Measurements from ENCODE around the gene USP3.

Gene USP3

DNA sequence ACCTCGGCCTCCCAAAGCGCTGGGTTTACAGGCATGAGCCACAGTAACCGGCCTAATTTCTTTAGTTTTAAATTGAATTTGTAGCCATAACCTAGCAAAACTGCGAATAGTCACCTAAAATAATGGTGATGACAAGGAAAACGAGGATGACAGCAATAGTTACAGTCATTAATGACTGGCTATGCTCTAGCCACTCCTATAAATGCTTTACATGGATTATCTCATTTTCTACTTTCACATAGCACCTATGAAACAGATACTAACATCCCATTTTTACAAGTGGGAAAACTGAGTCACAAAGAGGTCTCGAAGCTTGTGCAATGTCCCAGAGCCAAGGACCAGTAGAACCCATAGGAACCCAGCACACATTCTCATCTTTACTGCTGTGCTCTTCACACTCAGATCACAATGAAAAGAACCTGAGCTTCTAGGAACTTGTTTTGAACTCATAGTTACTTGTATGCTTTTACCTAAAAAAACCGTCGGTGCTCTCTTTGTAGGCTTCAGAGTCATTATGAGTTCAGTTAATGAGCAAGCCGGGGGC lies 132.2 kb downstream of the USP3 start:
- Histone ChIP-seq H3K27ac (no peak overlapping the region), H3K4me3 (no peak overlapping the region)
- TF ChIP-seq, protein P1, sequence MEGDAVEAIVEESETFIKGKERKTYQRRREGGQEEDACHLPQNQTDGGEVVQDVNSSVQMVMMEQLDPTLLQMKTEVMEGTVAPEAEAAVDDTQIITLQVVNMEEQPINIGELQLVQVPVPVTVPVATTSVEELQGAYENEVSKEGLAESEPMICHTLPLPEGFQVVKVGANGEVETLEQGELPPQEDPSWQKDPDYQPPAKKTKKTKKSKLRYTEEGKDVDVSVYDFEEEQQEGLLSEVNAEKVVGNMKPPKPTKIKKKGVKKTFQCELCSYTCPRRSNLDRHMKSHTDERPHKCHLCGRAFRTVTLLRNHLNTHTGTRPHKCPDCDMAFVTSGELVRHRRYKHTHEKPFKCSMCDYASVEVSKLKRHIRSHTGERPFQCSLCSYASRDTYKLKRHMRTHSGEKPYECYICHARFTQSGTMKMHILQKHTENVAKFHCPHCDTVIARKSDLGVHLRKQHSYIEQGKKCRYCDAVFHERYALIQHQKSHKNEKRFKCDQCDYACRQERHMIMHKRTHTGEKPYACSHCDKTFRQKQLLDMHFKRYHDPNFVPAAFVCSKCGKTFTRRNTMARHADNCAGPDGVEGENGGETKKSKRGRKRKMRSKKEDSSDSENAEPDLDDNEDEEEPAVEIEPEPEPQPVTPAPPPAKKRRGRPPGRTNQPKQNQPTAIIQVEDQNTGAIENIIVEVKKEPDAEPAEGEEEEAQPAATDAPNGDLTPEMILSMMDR (IDR thresholded peaks at IDR 0.05), result no peak
- DNase-seq (ENCODE audit: low spot score), result no peak

DNA sequence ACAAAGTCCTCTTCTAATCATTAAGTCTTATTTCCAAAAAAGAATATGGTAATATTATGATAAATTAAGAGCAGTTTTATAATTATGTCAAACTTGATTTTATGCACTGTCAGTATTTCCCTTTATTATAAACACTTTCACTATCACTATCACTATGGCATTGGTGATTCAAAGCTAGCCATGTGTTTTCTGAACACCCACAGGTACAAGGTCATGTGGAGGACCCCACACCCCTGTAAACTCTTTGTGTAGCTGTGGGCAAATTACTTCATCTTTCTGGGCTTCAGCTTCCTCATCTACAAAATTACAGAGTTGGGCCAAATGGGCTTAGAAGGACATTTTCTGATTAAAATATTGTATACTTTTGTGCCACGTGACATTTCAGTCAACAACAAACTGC lies 134.4 kb downstream of the USP3 start:
- Histone ChIP-seq H3K4me3 (no peak overlapping the region), H3K27ac (no peak overlapping the region)
- TF ChIP-seq, protein P1 (IDR thresholded peaks at IDR 0.05), result no peak
- no peak for DNase-seq (ENCODE audit: low spot score)

DNA sequence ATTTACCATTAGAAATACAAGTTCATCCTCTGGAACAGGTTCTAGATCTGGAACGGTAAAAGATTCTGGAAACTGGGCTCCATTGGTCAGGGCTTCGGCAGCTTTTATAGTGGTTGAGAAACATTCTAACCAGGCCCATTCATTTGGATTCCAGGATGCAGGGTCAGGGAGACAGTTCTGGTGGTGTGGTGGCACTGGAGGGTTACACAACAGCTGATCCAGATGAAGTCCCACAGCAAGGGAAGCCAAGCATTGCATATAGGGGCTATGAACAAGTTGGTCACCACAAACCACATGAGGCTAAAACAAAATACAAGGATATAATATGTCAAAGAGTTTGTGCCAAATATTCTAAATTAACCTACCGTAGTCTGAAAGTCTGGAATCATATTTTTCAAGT lies 135.8 kb downstream of the USP3 start:
- Histone ChIP-seq H3K27ac (no peak overlapping the region), H3K4me3 (no peak overlapping the region)
- DNase-seq (ENCODE audit: low spot score), result no peak
- TF ChIP-seq, protein P1 (IDR thresholded peaks at IDR 0.05), result no peak

Measured in coronary artery (tissue), 2 donors.